ENCODE data around the gene CCDC120.

GRCh38 chrX:49039598-49040375, 19.0 kb upstream of the CCDC120 start:
- TF ChIP-seq CTCF (IDR thresholded peaks at IDR 0.05) (no peak), EP300 (IDR thresholded peaks at IDR 0.05) (no peak)
